Esophagus muscularis mucosa (tissue), 4 donors: Measurements from ENCODE around the gene BCL11A. TPM values are rescaled to one million over a fixed set of nuclear protein-coding genes. Genes with fewer than 3 reads are reported as not detected.

Experiments
- DNase-seq: peaks from one replicate; pipeline ENCODE4 v3.0.0-alpha.2; 2017; ENCODE audit errors: extremely low spot score
- H3K27ac ChIP-seq, 4 donors: fragments of 200-600 bp; sonication (generic); replicated peaks in 1 of 4; 1 replicate in 3 of 4; 2 replicates in 1 of 4; pipeline ENCODE4 v1.5.1; 2016 to 2019; ENCODE audit warnings: mild to moderate bottlenecking in 1 of 4
- H3K27me3 ChIP-seq, 4 donors: fragments of 200-600 bp; sonication (generic); one replicate each; pipeline versions ENCODE4 v1.5.1 to v1.6.0; 2016 to 2019
- H3K36me3 ChIP-seq, 4 donors: fragments of 200-600 bp; sonication (generic); one replicate each; pipeline ENCODE4 v1.5.1; 2016 to 2019
- H3K4me1 ChIP-seq, 4 donors: fragments of 200-600 bp; sonication (generic); one replicate each; pipeline ENCODE4 v1.5.1; 2016 to 2019
- H3K4me3 ChIP-seq, 4 donors: fragments of 200-600 bp; sonication (generic); 1 replicate in 2 of 4; 2 replicates in 2 of 4; pipeline ENCODE4 v1.5.1; 2016 to 2019; ENCODE audit warnings: mild to moderate bottlenecking in 4 of 4, moderate library complexity in 1 of 4
- H3K9me3 ChIP-seq, 4 donors: fragments of 200-600 bp; sonication (generic); 1 replicate in 3 of 4; 2 replicates in 1 of 4; pipeline ENCODE4 v1.5.1; 2016 to 2019
- EP300 ChIP-seq: sonication (generic); formaldehyde crosslinking; IDR thresholded peaks from one replicate; pipeline ENCODE4 v1.6.1; 2017; ENCODE audit warnings: antibody characterized with exemption
- POLR2A ChIP-seq: fragments of 450-650 bp; IDR thresholded peaks from one replicate; pipeline ENCODE4 v1.6.1; 2017; ENCODE audit warnings: antibody characterized with exemption, moderate library complexity, mild to moderate bottlenecking, low read depth
- POLR2AphosphoS5 ChIP-seq, 2 donors: sonication (generic); formaldehyde crosslinking; IDR thresholded peaks; one replicate each; pipeline ENCODE4 v1.6.1; 2017; ENCODE audit warnings: antibody characterized with exemption in 2 of 2
- WGBS: methylation state at CpG from one replicate; pipeline ENCODE4 v1.1.5; 2018; 5-methylcytosine and 5-hydroxymethylcytosine counted together
- intact Hi-C: fragments of 100-400 bp; cut with DNase I; formaldehyde crosslinking; loops from one replicate; pipeline ENCODE4 v1.15.1; 2023
- total RNA-seq, 4 donors: library from RNA; depleted of rRNA; stranded (reverse); fragments of >200 nt; gene quantifications; one replicate each; pipeline versions ENCODE4 v1.1.0 to v1.2.1, GENCODE V29; 2016
- TF ChIP-seq, protein P1 (sequence below), 3 experiments: fragments of 200-600 bp in 2 of 3; fragments of 450-650 bp in 1 of 3; sonication (generic) in 2 of 3; IDR thresholded peaks; one replicate each; pipeline ENCODE4 v1.5.1; 2017 to 2019; ENCODE audit warnings: antibody characterized with exemption in 3 of 3, mild to moderate bottlenecking in 2 of 3, moderate library complexity in 1 of 3

BCL11A gene
- total RNA-seq, 4 donors from 2014 or later: 3.5 to 11.3 (median 4.7) TPM

DNA sequence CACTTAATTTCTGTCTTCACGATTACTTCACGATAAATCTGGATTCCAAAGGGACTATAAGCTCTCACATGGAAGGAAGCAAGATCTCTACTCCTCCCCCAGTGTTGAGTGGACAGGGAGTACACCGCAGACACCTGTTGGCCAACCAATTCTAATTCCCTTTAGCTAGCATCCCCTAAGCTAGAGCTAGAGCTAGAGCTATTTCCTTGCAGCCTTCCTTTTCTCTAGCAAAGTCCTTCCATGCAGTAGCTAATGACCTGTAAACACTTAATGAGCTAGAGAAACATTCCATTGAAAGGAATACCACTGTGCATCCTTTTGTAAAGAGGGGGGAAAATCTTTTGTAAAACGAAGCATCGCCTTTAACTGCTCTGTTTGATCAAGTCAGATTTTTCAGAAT is 56.5 kb downstream of the BCL11A start:
- TF ChIP-seq EP300 (no peak), POLR2A (no peak), POLR2AphosphoS5 (IDR thresholded peaks at IDR 0.05) (no peak)
- TF ChIP-seq, protein P1, sequence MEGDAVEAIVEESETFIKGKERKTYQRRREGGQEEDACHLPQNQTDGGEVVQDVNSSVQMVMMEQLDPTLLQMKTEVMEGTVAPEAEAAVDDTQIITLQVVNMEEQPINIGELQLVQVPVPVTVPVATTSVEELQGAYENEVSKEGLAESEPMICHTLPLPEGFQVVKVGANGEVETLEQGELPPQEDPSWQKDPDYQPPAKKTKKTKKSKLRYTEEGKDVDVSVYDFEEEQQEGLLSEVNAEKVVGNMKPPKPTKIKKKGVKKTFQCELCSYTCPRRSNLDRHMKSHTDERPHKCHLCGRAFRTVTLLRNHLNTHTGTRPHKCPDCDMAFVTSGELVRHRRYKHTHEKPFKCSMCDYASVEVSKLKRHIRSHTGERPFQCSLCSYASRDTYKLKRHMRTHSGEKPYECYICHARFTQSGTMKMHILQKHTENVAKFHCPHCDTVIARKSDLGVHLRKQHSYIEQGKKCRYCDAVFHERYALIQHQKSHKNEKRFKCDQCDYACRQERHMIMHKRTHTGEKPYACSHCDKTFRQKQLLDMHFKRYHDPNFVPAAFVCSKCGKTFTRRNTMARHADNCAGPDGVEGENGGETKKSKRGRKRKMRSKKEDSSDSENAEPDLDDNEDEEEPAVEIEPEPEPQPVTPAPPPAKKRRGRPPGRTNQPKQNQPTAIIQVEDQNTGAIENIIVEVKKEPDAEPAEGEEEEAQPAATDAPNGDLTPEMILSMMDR (IDR thresholded peaks at IDR 0.05): no peak
- DNase-seq: no peak
- Histone ChIP-seq H3K9me3 (no peaks in the 10 kb centered on the region), H3K27me3 (no peaks in the 10 kb centered on the region), H3K4me3 (no peak overlapping the region), H3K36me3 (no peaks in the 10 kb centered on the region), H3K4me1 (peaks cover 0 to 4% (median 0%) of the 10 kb centered on the region in 4 donors), H3K27ac (no peak overlapping the region)
- intact Hi-C loops: no loop called here
- 95% methylated on average over 5 of the region's 5 CpGs for WGBS

DNA sequence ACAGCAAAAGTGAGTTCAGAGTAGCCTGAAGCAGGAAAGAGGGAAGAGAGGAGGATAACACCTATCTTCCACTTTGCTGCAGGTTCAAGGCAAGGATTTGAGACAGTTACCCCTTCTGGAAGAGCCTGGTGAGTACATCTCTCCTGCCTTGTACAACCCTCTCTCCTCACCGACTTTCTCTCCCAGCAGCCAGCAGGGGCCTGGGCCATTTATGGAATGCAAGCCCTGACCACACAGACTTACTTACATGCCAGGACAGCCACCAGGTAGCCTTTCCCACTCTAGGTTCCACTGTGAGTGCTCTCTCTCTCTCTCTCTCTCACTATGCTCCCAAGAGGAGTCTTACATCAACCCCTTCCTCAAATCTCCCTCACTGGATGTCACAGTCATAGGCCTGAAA is 57.0 kb downstream of the BCL11A start:
- Histone ChIP-seq H3K4me1 (no peaks in the 10 kb centered on the region), H3K9me3 (no peaks in the 10 kb centered on the region), H3K27me3 (no peaks in the 10 kb centered on the region), H3K4me3 (no peak overlapping the region), H3K36me3 (no peaks in the 10 kb centered on the region), H3K27ac (no peak overlapping the region)
- no peak for DNase-seq
- intact Hi-C loops: no loop called here
- WGBS: 83% methylated on average over 1 of the region's 1 CpG
- no peak for TF ChIP-seq EP300
- TF ChIP-seq, protein P1 (IDR thresholded peaks at IDR 0.05): no peak
- TF ChIP-seq POLR2AphosphoS5 (IDR thresholded peaks at IDR 0.05): no peak
- no peak for TF ChIP-seq POLR2A

DNA sequence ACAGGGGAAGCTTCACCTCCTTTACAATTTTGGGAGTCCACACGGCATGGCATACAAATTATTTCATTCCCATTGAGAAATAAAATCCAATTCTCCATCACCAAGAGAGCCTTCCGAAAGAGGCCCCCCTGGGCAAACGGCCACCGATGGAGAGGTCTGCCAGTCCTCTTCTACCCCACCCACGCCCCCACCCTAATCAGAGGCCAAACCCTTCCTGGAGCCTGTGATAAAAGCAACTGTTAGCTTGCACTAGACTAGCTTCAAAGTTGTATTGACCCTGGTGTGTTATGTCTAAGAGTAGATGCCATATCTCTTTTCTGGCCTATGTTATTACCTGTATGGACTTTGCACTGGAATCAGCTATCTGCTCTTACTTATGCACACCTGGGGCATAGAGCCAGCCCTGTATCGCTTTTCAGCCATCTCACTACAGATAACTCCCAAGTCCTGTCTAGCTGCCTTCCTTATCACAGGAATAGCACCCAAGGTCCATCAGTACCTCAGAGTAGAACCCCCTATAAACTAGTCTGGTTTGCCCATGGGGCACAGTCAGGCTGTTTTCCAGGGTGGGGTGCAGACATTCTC is 58.3 kb downstream of the BCL11A start:
- WGBS: 94% methylated on average over 6 of the region's 6 CpGs
- Histone ChIP-seq H3K9me3 (no peaks in the 10 kb centered on the region), H3K4me1 (no peaks in the 10 kb centered on the region), H3K27me3 (no peaks in the 10 kb centered on the region), H3K36me3 (no peaks in the 10 kb centered on the region), H3K4me3 (no peak overlapping the region), H3K27ac (no peak overlapping the region)
- no peak for DNase-seq
- intact Hi-C loops: no loop called here
- TF ChIP-seq, protein P1 (IDR thresholded peaks at IDR 0.05): no peak
- TF ChIP-seq POLR2A (no peak), POLR2AphosphoS5 (IDR thresholded peaks at IDR 0.05) (no peak), EP300 (no peak)

DNA sequence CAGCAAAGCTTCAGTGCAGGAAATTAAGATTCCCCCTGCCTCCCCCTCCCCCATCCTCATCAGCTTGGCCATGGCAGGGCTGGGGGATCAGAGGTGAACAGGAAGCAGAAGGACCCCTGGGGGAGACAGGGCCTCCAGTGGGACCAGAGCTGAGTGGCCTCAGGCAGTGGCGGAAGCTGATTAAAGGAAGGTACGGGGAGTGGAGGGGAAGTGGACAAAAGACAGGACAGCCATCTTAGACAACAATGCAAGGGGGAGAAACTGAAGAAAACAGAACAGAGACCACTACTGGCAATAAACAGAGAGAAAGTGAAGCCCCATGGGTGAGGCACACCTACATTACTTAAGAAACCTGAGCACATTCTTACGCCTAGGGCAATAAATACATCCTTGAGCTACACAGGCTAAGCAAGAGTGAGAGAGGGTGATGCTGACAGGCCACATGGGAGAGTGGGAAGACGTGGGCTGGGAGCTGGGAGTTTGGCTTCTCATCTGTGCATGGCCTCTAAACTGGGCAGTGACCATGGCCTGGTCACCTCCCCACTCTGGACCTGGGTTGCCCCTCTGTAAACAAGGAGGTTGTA is 59.6 kb downstream of the BCL11A start:
- Histone ChIP-seq H3K9me3 (no peaks in the 10 kb centered on the region), H3K4me3 (no peak overlapping the region), H3K36me3 (no peaks in the 10 kb centered on the region), H3K27ac (no peak overlapping the region), H3K27me3 (no peaks in the 10 kb centered on the region), H3K4me1 (no peaks in the 10 kb centered on the region)
- no peak for DNase-seq
- TF ChIP-seq POLR2AphosphoS5 (IDR thresholded peaks at IDR 0.05): no peak
- TF ChIP-seq, protein P1 (IDR thresholded peaks at IDR 0.05): no peak
- no peak for TF ChIP-seq EP300
- TF ChIP-seq POLR2A: no peak
- 88% methylated on average over 4 of the region's 4 CpGs for WGBS
- intact Hi-C loops: no loop called here

DNA sequence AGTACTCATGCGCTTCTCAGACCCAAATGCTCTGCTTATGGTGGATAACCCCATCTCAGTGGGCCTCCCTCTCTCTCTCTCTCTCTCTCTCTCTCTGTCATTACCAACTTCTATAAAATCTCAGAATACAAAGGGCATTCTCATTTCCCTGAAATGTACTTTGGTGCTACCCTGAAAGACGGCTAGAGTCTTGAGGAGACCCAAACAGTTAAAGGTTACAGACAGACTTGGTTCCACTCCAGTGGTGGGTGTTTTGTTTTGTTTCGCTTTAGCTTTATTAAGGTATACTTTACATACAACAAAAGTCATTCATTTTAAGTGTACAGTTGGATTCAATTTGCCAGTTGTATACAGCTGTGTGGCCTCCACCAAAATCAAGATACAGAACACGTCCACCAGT is 60.9 kb downstream of the BCL11A start:
- WGBS: 94% methylated on average over 4 of the region's 4 CpGs
- no peak overlapping the region for H3K27ac ChIP-seq
- intact Hi-C loops: no loop called here

More for the DNA sequence above, 60.9 kb downstream of the BCL11A start:
- no peaks in the 10 kb centered on the region for H3K9me3 ChIP-seq
- no peak for TF ChIP-seq POLR2AphosphoS5 (IDR thresholded peaks at IDR 0.05)
- TF ChIP-seq EP300: no peak
- TF ChIP-seq, protein P1 (IDR thresholded peaks at IDR 0.05): no peak
- TF ChIP-seq POLR2A: no peak
- H3K4me3 ChIP-seq: no peak overlapping the region
- no peaks in the 10 kb centered on the region for H3K4me1 ChIP-seq
- H3K27me3 ChIP-seq: no peaks in the 10 kb centered on the region
- DNase-seq: no peak
- H3K36me3 ChIP-seq: no peaks in the 10 kb centered on the region
